ENCODE measurements around the gene INTS12.
A peak's percentile ranks its signal among the peaks of the same experiment; 100 is the strongest.
"Not testable (repeated sequence)": the region's sequence is repeated elsewhere in the genome, so short reads cannot be mapped to it uniquely, and the experiment has no call there.

INTS12 gene, protein sequence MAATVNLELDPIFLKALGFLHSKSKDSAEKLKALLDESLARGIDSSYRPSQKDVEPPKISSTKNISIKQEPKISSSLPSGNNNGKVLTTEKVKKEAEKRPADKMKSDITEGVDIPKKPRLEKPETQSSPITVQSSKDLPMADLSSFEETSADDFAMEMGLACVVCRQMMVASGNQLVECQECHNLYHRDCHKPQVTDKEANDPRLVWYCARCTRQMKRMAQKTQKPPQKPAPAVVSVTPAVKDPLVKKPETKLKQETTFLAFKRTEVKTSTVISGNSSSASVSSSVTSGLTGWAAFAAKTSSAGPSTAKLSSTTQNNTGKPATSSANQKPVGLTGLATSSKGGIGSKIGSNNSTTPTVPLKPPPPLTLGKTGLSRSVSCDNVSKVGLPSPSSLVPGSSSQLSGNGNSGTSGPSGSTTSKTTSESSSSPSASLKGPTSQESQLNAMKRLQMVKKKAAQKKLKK

DNA sequence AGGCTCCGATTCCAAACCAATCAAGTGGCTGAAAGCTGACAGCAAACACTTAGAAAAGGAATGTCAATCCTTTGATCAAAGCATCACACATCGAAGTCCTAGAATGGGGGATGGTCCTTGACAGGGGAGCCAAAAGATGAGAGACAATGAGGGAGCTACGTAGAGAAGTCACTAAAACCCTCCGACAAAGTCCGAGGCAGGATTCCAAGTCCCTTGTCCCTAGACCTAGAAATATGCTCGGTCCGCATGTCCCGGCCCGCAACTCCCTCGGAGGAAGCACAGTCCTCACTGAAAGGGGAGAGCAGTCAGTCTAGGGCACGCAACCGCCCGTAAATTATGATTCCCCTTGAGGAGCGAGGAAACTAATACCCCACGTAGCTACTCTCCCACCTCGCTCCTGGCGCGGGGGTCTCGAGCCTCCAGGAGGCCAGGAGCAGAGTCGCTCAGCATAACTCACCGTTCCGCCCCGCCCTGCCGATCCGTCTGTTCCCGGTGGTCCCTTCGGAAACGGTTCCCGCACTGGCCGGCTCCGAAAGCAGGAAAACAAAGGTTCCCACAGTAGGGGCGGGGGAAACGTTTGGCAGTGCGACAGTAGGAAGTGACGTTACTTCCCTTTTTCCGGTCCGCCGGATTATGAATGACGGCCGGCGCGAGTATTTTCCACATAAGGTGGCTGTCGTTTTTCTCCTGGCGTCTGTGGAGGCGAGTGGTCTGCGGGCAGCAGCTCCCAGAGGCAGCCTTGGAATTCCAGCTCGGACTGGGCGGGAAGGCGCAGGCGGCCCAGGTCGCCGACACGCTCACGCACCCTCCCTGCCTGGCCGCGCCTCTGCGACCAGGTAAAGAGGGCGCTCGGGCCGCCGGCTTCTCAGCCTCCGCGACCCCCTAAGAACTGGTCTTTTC lies at the start of gene INTS12, which contains the start of gene GSTCD:
TSS of gene INTS12 (minus strand) at position 509 of the 900 bp plus-strand sequence. CDS start 8,684 bp downstream, outside the sequence.
TSS of gene GSTCD (plus strand) at position 604 of the 900 bp plus-strand sequence. CDS start 8,830 bp downstream, outside the sequence.
- DNase-seq: peak; percentile 85

DNA sequence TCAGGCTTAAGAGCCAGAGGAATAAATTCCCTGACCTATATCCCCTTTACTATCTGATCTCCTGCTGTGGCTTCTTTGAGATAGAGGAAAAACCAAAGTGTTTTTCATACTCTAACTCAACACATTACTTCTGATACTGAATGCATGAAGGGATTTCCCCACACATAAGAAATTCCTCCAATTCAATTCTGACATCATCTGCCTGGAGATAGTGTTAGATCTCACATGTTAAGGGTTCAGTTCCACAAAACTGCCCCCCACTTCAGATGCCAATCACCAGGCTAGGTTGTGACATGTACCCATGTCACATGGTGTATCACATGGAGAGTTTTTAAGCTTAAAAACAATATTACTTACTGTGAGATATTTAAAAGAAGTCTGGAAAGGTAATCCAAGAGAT lies 46.9 kb upstream of the INTS12 start:
- no peak for DNase-seq

DNA sequence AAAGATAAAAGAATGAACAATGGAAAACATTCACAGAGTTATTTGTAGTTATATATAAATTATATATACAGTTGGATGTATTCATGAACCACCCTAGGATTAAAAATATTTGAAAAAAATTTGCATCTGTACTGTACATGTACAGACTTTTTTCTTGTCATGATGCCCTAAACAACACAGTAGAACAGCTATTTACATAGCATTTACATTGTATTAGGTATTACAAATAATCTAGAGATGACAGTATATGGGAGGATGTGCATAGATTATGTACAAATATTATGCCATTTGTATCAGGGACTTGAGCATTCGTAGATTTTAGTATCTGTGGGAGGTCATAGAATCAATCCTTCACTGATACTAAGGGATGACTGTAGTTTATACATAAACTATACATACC lies 44.9 kb upstream of the INTS12 start:
- no peak for DNase-seq

DNA sequence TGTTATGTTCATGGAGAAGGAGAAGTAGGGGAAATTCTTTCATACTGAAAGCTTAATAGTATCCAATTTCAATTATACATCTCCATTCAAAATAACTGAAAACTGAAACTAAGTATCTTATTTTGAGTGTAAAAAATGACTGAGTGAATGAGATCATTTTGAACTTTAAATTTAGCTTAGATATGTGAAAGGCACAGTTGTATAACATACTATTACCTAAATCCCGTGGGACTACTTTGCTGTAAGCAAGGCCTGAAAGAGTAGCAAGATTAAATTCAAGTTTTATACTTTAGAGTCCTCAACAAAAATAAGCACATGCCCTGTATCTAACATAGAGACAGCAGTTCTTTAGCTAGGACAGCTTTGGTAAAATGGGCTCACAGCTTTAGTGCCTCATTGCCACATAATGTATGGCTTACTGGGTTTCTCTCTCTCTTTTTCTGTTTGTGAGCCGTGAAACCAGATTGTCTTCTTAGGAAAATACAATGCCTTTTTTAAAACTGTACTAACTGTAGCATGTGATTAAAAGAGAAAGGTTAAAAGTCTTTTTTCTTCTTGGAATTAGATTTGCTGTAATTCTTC lies 43.3 kb upstream of the INTS12 start:
- no peak for DNase-seq

DNA sequence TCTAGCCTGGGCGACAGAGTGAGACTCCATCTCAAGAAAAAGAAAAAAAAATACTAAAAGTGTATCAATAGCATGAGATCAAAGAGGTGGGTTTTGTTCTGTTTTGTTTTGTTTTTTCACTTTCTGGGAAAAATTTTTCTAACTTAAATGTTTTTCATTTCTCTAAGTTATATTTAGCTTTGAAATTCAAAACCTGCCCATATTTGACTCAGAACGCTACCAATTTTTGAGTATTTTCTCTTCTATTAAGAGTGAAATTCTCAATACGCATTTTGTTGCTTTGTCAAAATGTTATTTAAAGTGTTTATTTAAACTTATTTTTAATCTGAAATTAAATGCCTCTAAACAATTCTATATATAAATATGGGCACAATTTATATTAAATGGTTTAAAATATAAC lies 39.7 kb upstream of the INTS12 start:
- no peak for DNase-seq

DNA sequence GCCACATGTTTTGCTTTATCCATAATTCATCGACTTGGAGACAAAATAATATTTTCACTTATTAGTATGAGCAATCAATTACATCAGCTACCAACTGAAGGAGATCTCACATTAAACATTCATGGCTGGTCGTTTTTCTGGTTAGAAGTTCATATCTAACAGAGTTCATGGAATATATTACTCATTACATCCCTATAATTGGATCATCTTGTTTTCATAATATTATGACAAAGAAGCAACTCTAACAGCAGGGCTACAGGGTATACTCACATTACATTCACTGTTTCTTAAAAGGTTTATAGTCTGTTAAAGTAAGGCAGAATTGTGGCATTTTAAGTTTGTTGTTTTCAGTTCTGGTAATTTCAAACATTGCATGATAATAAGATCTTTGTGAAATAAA lies 33.1 kb upstream of the INTS12 start:
- no peak for DNase-seq

DNA sequence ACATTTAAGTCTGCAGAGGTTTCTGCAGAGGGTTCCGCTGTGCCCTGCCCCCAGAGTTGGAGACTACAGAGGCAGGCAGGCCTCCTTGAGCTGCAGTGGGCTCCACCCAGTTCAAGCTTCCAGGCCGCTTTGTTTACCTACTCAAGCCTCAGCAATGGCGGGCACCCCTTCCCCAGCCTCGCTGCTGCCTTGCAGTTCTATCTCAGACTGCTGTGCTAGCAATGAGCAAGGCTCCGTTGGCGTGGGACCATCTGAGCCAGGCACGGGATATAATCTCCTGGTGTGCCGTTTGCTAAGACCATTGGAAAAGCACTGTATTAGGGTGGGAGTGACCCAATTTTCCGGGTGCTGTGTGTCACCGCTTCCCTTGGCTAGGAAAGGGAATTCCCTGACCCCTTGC lies 26.7 kb upstream of the INTS12 start:
- not testable (repeated sequence) for DNase-seq

DNA sequence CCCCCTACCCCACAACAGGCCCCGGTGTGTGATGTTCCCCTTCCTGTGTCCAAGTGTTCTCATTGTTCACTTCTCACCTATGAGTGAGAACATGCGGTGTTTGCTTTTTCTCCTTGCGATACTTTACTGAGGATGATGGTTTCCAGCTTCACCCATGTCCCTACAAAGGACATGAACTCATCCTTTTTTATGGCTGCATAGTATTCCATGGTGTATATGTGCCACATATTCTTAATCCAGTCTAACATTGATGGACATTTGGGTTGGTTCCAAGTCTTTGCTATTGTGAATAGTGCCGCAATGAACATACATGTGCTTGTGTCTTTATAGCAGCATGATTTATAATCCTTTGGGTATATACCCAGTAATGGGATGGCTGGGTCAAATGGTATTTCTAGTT lies 21.4 kb upstream of the INTS12 start:
- not testable (repeated sequence) for DNase-seq

DNA sequence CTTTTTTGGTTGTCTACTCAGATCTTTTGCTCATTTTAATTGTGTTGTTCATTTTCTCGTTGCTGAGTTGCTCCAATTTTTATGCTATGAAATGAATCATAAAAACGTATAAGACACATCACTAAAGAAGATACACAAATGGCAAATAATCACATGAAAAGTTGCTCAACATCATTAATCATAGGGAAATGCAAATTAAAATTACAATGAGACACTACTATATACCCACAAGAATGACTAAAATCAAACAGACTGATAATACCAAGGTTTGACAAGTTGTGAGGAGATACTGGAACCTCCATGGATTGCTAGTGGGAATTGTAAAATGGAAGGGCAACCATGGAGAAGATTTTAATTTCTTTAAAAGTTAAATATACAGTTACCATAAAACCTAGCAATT lies 17.1 kb upstream of the INTS12 start:
- no peak for DNase-seq

DNA sequence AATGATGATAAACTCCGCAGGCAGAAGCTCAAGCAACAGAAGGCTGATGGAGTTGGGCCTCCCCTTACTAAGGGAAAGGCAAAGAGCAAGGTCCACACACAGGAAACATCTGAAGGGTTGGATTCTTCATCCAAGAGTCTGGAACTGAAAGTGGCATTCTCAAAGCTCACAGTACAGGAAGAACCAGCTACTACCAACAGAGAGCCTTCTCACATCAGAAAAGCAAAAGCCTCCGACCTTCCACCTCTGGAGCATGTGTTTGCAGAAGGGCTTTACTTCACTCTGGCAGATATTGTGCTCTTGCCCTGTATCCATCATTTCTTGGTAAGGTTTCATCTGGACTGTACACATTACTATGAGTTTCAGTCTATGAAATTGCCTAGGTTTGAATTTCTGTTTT lies 10.7 kb upstream of the INTS12 start:
- no peak for DNase-seq

DNA sequence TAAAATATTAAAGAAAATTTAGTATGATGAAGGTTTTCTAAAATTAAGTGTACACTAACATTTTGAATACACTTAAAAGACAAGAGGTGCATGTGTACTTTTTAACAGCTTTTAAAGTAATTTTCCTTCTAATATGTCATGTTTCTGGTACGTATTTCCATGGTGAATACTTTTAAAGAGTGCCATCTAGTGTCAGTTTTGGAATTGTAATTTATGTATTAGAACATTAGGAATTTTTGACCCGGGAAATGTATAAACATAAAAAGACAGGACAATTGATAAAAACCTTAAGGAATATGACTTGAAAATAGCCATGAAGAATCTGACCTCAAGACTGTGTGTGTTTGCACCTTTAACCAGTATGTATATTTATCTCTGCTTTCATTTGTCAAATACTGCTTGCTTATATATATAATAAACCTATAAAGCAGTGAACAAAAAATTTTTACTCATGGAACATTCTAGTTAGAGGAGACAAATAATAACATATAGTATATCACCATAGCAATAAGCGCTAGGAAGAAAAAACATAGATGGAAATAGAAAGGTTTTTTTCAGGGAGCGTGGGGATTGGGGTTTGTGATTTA lies 7.3 kb upstream of the INTS12 start:
- DNase-seq: no peak

DNA sequence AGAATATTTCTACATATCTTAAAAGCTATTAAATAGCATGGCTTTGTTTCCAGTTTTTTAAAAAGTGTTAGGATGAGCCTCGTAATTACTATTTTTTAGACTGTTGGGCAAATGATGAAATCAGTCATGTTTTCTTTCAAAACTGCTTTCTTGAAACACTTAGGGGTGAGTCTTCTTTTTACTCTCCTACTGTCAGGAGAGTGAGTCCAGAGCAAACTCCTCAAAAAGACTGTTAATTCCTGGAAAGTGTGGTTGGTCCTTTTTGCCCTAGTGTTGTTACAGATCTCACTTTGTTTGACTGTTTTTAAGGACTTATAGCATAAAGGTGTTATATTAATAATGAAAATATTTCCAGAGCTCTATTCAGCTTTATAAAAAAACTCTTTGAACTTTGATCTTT lies 6.4 kb upstream of the INTS12 start:
- no peak for DNase-seq

DNA sequence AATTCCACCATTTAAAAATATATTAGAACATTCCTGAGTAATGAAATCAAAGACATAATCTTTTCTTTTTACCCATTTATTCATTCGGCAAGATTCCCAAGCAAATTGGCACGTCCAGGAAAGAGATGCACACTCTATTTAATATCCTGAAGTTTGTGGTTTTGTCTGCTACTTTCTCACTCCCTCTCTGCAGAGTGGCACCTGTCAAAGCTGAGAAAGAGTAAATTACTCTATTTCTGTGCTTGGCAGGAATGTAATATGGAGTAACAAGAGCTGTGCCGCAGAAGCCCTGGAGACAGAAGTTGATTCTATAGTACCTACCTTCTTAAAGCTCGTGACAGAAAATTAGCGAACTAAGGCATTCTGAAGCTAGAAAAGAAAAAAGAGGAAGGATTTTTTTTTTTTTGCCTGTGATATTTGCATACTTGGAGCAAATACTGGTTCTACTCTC lies 5.6 kb upstream of the INTS12 start:
- DNase-seq: no peak

DNA sequence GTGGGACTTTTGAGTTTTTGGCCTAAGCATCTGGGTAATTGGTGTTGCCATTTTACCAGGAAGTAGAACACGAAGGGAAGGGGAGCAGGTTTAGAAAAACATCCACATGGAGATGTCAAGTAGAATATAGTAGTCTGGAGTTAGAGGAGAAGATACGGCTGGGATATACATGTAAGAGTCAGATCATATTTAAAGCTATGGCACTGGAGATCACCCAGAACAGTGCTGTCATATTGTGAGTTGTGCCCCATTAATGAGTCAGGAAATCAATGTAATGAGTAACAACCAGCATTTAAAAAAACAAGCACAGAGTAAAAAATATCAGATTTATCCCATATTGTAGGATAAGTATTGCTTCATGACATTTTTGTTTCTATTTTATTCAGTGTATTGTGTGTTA lies 4.3 kb upstream of the INTS12 start:
- no peak for DNase-seq

DNA sequence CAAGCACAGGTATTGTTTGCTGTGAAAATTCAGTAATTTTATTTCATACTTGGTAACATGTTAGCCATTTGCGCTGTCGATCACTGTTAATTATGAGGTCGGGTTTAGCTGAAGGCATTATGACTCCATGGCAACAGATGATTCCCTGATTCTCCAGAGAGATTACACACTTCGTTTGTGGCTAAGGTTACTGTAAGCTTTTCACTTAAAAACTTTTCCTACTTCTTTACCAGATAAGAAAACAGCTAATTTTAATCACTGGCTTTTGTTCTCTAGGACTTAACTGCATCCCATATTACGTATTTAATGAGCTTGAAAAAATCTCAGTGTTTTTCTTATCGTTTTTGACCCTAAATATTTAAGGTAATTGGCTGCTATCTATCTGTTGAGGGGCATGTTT lies 2.2 kb upstream of the INTS12 start:
- no peak for DNase-seq

DNA sequence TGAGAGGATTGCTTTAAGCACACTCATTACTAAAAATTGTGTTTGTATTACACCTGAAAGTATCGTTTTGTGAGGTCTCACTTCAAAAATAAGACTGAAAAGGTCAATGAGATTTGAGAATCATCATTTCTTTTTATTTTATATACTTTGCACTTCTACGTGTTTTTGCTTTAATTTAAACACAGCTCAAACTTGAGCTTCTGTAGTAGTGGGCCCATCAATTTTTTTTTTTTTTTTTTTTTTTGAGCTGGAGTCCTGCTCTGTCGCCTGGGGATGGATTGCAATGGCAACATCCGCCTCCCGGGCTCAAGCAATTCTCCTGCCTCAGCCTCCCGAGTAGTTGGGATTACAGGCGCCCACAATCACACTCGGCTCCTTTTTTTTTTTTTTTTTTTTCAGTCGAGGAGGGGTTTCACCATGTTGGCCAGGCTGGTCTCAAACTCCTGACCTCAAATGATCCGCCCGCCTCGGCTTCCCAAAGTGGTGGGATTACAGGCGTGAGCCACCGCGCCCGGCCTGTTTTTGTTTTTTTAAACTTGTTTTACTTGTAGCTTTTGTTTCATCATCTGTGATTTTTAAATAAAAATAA lies 1.6 kb upstream of the INTS12 start:
- DNase-seq: no peak

DNA sequence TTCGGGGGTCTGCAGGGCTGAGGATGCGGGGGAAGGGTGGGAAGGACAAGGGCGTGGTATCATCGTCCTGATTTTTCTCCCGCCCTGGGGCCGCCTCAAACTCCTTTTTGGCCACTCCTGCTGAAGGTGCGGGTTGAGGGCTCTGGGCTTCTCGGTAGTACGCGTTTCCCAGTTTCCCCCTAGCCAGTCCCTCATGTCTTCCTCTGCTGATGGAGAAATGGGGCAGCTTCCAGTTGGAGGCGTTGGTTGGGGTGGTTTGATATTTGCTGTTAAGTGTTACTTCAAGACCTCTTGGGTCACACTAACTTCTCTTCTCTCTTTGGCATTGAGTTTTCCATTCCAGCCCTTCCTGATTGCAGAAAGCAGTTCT lies 577 bp upstream of the INTS12 start:
- no peak for DNase-seq

DNA sequence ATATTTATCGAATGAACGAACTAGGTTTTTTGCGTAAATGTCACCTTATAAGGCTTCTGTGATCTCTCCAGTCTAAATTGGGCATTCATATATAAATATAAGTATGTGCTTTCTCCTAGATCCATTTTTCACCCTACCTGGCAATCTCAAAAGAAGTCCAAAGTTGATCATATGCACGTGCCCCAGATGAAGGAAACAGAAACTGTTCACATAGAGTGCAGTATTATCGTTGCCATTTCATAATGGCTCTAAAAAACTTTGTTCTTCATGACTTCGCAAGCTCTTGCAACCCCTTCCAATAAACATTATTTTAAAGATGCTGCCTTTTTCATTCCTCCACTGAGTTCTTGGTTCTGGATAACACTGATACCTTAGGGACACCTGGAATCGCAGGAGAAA lies 708 bp downstream of the INTS12 start:
- DNase-seq: no peak

DNA sequence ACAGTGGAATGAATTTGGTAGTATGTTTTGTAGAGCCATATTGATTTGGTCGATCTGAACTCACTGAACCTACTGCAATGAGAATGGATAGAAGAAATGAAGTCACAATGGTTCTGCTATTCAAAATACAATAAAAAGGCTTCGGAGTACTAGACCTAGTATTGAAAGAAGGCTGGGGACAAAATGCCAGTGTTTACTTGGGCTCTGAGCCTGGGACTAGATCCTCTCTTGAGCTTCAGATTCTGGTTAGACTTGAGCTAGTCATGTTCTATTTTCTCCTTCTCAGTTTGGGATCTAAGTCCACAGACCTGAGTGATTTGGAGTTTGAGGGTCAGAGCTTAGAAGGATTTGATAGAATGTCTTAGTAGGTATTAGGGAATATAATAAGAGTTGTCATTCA lies 9.9 kb downstream of the INTS12 start:
- DNase-seq: no peak

DNA sequence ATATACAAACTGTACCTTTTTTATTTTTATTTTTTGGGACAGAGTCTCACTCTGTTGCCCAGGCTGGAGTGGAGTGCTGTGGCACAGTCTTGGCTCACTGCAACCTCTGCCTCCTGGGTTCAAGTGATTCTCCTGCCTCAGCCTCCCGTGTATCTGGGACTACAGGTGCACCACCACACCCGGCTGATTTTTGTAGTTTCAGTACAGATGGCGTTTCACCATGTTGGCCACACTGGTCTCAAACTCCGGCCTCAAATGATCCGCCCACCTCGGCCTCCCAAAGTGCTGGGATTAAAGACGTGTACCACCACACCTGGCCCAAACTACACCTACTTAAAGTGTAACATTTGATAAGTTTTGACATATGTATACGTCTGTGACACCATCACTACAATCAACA lies 12.7 kb downstream of the INTS12 start:
- DNase-seq: not testable (repeated sequence)

DNA sequence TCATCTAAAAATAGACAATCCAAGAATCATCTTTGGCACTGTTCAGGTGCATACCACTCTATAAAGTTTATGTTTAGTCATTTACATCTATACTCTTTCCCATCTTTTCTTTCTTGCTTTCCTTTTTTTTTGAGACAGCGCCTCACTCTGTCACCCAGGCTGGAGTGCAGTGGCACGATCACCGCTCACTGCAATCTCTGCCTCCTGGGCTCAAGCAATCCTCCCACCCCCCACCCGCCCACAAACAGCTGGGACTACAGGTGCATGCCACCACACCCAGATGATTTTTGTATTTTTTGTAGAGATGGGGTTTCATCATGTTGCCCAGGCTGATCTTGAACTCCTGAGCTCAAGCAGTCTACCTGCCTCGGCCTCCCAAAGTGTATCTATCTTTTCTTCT lies 13.7 kb downstream of the INTS12 start:
- not testable (repeated sequence) for DNase-seq

DNA sequence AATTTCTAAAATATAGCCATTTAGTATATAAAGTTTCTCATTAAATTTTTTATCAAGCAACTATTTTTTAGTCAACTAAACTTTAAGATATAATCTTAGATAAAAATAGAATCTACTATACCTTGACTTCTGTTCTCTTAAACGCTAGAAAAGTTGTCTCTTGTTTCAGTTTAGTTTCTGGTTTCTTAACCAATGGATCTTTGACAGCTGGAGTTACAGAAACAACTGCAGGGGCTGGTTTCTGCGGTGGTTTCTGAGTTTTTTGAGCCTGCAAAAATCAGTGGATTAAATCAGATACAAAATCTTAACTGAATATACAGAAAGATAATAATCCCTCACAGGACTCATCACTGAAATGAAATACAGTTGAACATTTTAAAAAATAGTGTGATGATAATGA lies 21.9 kb downstream of the INTS12 start:
- DNase-seq: no peak

DNA sequence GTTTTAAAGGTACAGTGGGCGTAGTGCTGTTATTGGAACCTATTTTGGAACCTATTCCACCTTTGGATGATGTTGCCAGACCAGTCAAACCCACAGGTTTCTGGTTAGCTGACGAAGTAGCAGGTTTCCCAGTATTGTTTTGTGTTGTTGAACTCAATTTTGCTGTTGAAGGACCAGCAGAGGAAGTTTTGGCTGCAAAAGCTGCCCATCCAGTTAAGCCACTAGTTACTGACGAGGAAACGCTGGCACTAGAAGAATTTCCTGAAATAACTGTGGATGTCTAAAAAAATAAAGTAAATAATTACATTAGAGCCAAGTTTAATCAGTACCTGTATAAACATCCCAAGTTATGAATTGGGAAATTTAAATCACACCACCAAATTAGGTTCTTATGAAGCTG lies 25.5 kb downstream of the INTS12 start:
- no peak for DNase-seq

All from stimulated activated CD4-positive, alpha-beta T cell treated with anti-CD3 and anti-CD28 coated beads, Interleukin-4, amount 100 ng/mL, for 1 hour (primary cell).